Renal cortex interstitium (tissue), 11 donors: Measurements from ENCODE around the gene CD177. TPM values are rescaled to one million over a fixed set of nuclear protein-coding genes. Genes with fewer than 3 reads are reported as not detected.
A peak's percentile ranks its signal among the peaks of the same experiment; 100 is the strongest.
"Not testable (repeated sequence)": the region's sequence is repeated elsewhere in the genome, so short reads cannot be mapped to it uniquely, and the experiment has no call there.

Experiments used
- DNase-seq, 11 donors: peaks; one replicate each; pipeline ENCODE4 v3.0.0-alpha.2; 2013; ENCODE audit warnings: low read depth in 9 of 11, low spot score in 4 of 11; ENCODE audit errors: extremely low read depth in 1 of 11
- polyA plus RNA-seq, 3 donors: library from polyadenylated mRNA; unstranded; fragments of 120-200 nt; gene quantifications; one replicate each; pipeline ENCODE4 v1.2.1, GENCODE V29; 2013; ENCODE audit not compliant: insufficient read length in 3 of 3

Gene CD177
- polyA plus RNA-seq, 3 donors, result 0.15 to 0.50 (median 0.20) TPM

- DNase-seq, result no peak
Measured at GRCh38 chr19:43330726-43331434, 22.6 kb upstream of the CD177 start.

- DNase-seq, result no peak
Measured at GRCh38 chr19:43331435-43332010, 22.0 kb upstream of the CD177 start.

- no peak for DNase-seq
Measured at GRCh38 chr19:43332058-43332922, 21.2 kb upstream of the CD177 start.

- DNase-seq, result not testable (repeated sequence)
Measured at GRCh38 chr19:43336508-43336907, 17.0 kb upstream of the CD177 start.

GRCh38 chr19:43337737-43338136 is 15.7 kb upstream of the CD177 start:
- DNase-seq, result no peak

GRCh38 chr19:43338530-43338929 is 15.0 kb upstream of the CD177 start:
- no peak for DNase-seq

- not testable (repeated sequence) for DNase-seq
Measured at GRCh38 chr19:43339243-43339930, 14.1 kb upstream of the CD177 start.

GRCh38 chr19:43340101-43340500 is 13.4 kb upstream of the CD177 start:
- not testable (repeated sequence) for DNase-seq

GRCh38 chr19:43341098-43341497 is 12.4 kb upstream of the CD177 start:
- DNase-seq, result not testable (repeated sequence)

- DNase-seq, result not testable (repeated sequence)
Measured at GRCh38 chr19:43342104-43342503, 11.4 kb upstream of the CD177 start.

- DNase-seq, result not testable (repeated sequence)
Measured at GRCh38 chr19:43344347-43344925, 9.1 kb upstream of the CD177 start.

- not testable (repeated sequence) for DNase-seq
Measured at GRCh38 chr19:43349813-43350212, 3.7 kb upstream of the CD177 start.

GRCh38 chr19:43351998-43352746 is 1.3 kb upstream of the CD177 start:
- no peak for DNase-seq

- peak in 2 of 11 donors; percentile 5 to 9 for DNase-seq
Measured at GRCh38 chr19:43354305-43354627, 780 bp downstream of the CD177 start.

- DNase-seq, result not testable (repeated sequence)
Measured at GRCh38 chr19:43356749-43357148, 3.3 kb downstream of the CD177 start.

GRCh38 chr19:43362179-43362578 is 8.7 kb downstream of the CD177 start:
- no peak for DNase-seq

GRCh38 chr19:43362745-43363144 is 9.3 kb downstream of the CD177 start:
- no peak for DNase-seq

- not testable (repeated sequence) for DNase-seq
Measured at GRCh38 chr19:43365677-43366076, 12.2 kb downstream of the CD177 start.
